ENCODE results near the gene ASCC3.
"Not testable (repeated sequence)": the region's sequence is repeated elsewhere in the genome, so short reads cannot be mapped to it uniquely, and the experiment has no call there.

ASCC3 gene

DNA sequence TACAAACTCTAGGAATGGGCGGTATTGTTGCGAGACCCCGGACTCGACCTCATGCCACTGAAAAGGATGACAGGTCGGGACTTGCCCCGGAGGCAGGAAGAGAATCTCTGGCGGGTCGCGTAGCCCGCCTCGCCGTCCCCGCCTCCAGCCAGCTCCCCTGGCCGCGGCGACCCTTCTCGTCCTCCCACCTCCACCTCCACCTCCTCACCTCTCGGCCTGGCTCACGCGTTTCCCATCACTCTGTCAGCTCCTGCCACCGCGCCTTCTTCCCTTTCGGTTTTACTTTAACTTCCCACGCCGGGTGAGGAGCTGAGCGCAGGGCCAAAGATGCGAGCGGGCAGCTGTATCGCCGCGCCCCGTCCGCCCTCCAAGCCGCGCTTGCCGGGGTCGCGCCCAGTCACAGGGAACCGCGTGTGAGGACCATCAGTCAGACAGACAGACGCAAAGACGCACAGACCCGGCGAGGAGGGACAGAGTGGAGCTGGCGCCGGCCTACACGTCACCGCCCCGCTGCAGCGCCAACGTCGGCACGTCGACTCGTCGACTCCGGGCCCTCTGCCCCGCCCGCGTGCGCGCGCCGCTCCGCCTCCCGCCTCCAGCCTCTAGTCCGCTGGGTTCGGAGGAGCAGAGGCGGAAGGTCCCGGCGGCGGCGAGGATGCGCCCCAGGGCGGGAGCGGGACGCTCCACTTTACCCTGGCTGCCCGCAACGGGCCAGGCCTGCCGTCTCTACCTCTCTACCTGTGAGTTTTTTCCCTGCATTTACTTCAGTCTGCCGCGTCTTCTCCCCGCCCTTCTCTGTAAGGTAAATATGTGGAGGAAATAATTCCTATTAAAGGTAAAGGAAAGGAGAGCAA lies at the start of gene ASCC3:
Gene ASCC3, minus strand, starts transcription at position 477 of the 854 bp plus-strand sequence. CDS start 13,332 bp downstream, outside the sequence.
- DNase-seq (ENCODE audit: low read depth) = peak; percentile 94

DNA sequence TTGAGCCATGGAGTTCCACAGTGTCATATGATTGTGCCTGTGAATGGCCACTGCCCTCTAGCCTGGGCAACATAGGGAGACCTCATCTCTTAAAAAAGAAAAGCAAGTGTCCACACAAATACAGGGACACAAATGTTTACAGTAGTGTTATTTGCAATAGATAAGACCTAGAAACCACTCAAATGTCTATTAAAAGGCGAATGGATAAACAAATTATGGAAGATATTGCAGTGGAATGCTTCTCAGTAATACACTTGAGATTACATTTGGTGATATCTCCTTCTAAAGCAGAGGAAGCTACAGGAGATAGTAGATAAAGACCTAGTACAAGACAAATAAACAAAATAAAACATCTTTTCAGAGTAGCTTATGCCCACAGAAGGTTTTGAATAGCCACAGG lies 44.6 kb upstream of the ASCC3 start:
- no peak for DNase-seq (ENCODE audit: low read depth)

DNA sequence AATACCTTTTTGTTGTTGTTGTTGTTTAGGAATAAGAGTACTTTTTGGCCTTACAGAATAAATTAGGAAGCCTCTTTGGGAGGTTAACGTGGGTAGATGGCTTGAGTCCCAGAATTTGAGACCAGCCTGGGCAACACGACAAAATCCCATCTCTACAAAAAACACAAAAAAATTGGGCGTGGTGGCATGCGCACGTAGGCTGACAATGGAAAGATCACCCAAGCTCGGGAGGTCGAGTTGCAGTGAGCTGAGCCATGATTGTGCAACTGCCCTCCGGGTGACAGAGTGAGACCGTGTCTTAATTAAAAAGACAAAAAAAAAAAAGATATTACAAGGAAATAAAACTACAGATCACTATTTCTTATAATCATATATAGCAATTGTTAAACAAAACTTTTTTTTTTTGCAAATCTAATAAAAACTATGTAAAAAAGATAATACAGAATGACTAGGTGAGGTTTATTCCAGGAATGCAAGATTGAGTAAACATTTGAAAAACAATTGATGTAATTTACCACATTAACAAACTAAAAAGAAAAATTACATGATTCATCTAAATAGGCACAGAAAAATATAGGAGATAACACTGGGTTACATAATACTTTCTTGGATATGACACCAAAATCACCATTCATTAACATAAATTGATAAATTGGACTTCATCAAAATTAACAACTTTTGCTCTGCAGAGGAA lies 43.6 kb upstream of the ASCC3 start:
- no peak for DNase-seq (ENCODE audit: low read depth)

DNA sequence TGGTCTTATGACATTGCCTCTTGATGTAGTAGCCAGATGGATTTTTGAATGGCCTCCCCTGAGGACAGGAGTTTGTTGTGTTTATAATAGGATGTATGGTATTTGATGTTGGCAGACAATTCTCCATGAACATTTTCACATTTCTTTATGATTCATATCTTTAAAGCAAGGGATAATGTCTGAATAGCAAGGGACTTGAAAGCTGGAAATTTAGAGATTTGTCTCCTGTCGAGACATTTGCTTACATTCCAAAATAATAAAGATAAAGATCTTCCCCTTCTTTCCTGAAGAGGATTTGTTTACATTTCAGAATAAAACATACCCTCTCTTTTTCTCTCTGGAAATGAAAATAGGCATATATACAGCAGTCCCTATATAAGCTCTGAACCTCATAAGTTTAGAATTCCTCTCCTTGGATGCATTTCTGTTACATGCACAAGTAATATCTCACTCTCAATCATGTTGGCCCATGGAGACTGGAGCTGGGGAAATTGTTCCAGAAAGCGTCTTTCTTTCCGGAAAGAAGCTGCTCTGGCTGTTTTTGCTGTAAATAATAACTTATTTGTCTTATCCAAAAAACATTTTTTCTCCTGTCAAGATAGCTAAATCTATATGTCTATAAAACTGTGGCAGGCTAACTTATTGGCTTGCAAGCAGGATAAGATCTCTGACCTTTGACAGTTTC lies 42.5 kb upstream of the ASCC3 start:
- no peak for DNase-seq (ENCODE audit: low read depth)

DNA sequence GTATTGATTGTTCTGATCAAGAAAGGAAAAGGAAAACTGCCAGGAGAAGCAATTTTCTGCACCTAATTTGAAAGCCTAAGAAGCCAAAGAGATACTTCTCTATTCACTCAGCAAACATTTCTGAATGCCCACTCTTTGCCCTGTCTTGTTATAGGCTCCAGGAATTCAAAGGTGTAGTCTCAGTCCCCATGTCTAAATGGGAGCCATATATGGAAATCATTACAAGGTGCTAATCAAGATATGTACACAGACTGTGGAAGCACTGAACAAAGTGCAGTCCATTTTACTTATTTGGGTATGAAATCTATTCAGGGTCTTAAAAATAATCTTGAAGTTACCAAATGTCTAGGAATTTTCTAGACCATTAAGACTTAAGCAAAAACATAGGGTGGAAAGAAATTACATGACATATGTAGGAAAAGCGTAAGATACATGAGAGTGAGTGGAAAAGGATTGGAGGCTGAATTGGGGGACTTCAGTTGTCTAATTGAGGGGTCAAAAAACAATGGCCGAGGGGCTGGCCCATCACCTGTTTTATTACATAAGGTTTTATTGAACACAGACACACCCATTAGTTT lies 39.0 kb upstream of the ASCC3 start:
- no peak for DNase-seq (ENCODE audit: low read depth)

- no peak for DNase-seq (ENCODE audit: low read depth)
Measured at GRCh38 chr6:100918152-100918551, 37.0 kb upstream of the ASCC3 start.

DNA sequence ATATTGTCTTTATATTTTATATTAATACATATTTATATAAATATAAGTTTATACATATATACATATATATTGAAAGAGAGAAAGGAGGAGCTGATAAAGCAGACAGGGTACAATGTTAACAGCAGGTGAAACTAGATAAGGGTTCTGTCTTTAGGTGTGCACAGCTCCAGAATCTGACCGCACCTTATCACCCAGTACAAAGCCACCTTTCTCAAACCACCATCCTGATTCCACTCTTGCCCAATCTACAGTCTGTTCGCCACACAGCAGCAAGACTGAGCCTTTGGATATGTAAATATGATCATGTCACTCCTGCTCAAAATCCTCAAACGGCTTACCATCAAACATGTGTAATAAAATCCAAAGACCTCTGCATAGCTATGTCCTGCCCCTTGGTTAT lies 34.7 kb upstream of the ASCC3 start:
- DNase-seq (ENCODE audit: low read depth) = no peak

DNA sequence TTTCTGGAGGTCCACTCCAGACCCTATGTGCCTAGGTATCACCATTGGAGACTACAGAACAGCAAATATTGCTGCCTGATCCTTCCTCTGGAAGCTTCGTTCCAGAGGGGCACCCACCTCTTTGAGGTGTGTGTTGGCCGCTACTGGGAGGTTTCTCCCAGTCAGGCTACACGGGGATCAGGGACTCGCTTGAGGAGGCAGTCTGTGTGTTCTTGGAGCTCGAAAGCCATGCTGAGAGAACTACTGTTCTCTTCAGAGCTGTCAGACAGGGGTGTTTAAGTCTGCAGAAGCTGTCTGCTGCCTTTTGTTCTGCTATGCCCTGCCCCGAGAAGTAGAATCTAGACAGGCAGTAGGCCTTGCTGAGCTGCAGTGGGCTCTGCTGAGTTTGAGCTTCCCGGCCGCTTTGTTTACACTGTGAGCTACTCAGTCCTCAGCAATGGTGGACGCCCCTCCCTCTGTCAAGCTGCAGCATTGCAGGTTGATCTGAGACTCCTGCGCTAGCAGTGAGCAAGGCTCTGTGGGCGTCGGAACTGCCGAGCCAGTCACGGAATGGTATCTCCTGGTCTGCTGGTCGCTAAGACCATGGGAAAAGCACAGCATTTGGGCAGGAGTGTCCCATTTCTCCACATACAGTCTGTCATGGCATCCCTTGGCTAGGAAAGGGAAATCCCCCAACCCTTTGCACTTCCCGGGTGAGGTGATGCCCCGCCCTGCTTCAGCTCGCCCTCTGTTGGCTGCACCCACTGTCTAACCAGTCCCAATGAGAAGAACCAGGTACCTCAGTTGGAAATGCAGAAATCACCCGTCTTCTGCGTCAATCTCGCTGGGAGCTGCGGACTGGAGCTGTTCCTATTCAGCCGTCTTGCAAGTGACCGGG lies 32.5 kb upstream of the ASCC3 start:
- no peak for DNase-seq (ENCODE audit: low read depth)

GRCh38 chr6:100906325-100906724 lies 25.2 kb upstream of the ASCC3 start:
- DNase-seq (ENCODE audit: low read depth) = peak; percentile 1

GRCh38 chr6:100905067-100905466 lies 23.9 kb upstream of the ASCC3 start:
- no peak for DNase-seq (ENCODE audit: low read depth)

GRCh38 chr6:100904316-100904715 lies 23.2 kb upstream of the ASCC3 start:
- DNase-seq (ENCODE audit: low read depth) = no peak

DNA sequence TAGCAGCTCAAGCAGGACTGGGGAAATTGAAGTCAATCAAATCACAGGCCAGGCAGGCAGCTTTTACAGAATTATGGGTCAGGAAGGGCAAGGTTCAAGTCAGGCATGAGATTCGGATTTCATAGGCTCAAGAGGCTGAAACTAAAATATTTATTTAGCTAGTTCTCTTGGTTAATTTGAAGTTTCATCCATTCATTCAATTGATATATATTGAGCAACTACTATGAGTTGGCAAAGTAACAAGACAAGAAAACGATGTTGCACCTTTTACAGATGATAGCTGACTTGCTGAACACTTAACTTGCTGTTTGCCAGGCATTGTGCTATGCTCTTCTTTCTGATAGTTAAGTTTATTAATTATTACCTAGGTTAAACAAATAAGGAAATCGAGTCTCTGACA lies 20.5 kb upstream of the ASCC3 start:
- DNase-seq (ENCODE audit: low read depth) = no peak

DNA sequence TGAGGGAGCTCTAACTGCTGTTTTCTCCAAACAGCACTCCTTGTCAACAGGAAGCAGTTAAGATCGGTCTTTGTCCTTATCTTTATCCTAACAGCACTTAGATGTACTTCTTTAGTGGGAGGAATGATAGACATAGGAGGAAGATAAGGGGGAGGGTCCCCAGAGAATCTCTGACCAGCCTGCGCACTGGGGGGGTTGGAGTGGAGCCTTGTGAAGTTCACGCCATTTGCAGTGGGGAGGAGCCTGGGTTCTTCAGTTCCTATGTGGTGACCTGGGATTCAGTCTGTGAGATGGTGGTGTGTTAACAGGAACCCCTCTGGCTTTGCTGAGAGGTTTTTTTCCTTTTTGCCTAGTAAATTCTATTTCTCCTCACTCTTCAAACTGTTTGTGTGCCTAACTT lies 18.1 kb upstream of the ASCC3 start:
- DNase-seq (ENCODE audit: low read depth) = no peak

- no peak for DNase-seq (ENCODE audit: low read depth)
Measured at GRCh38 chr6:100897671-100898070, 16.5 kb upstream of the ASCC3 start.

DNA sequence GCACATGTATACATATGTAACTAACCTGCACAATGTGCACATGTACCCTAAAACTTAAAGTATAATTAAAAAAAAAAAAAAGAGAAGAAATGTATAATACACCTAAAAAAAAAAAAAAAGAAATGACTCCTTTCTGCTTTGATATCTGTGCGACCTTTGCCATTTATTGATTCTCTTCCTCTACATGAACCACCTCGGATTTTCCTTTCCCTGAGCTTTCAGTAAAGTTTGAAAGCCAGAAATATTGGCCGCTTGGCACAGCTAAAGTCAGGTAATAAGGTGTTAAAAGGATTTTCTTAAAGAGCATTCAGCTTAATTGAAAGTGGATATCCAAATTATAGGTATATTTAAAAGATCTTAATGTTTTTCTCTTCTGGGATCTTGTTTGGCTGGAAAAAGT lies 12.6 kb upstream of the ASCC3 start:
- DNase-seq (ENCODE audit: low read depth) = no peak

- no peak for DNase-seq (ENCODE audit: low read depth)
Measured at GRCh38 chr6:100892693-100893092, 11.6 kb upstream of the ASCC3 start.

DNA sequence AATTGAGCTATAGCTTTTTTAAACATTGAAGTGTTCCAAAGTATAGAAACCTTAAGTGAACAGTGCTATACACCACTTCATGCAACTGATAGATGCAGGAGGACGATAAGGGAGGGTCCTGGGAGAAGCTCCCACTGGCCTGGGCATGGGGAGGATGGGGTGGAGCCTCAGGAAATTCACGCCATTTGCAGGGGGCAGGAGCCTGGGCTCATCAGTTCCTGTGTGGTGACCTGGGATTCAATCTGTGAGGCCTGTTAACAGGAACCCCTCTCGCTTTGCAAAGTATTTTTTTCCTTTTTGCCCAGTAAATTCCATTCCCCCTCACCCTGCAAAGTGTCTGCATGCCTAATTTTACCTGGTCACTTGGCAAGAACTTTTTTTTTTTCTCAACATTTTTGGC lies 11.0 kb upstream of the ASCC3 start:
- no peak for DNase-seq (ENCODE audit: low read depth)

DNA sequence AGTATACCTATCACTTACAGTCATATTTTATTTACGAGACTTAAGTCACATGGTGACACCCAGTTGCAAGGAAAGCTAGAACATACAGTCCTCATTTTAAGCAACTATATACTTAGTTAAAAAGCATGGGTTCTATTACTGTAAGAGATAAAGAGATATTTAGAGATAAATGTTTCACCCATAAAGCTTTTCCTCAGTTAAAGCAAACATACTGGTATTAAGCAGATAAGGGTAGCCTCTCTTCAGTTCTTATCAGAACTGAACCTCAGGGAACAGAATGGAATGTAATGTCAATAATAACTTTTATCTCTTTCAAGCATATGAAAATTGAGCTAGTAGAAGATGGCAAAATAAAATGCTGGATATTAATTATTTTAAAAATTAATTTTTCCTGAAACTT lies 9.9 kb upstream of the ASCC3 start:
- no peak for DNase-seq (ENCODE audit: low read depth)

DNA sequence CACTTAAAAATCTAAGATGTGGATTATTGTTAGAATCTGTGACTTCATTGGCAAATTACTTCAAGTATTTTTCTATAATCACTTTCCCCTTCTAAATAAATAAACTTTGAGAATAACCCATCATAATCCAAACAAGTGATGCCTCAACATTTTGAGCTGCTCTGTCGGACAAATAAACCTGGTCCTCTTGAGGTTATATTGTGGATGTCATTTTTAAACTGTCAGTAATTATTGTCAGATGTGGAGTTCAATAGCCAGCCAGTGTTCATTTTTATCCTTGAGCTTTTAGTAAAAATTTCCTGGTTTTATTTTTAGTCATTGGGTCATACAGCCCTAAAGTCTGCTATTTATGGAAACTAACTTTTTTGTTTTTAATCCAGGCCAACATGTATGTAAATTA lies 9.5 kb upstream of the ASCC3 start:
- not testable (repeated sequence) for DNase-seq (ENCODE audit: low read depth)

- DNase-seq (ENCODE audit: low read depth) = no peak
Measured at GRCh38 chr6:100889351-100889750, 8.2 kb upstream of the ASCC3 start.

DNA sequence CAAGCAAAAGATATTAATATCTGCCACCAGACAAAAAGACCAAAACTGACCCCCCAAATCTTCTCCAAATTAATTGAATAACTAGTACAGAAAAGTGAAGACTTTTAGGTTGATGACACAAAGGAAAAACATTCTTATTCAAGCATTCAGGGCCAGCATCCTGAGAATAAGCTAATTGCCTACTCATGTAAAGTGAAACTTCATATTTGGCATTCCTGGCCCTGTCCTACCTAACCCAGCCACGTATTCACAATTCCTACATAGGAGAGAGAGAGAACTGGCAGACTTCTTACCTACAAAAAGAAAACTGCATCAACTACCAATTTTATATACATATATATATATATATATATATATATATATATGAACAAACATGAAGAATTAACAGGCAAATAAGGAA lies 4.9 kb upstream of the ASCC3 start:
- DNase-seq (ENCODE audit: low read depth) = peak; percentile 47

- no peak for DNase-seq (ENCODE audit: low read depth)
Measured at GRCh38 chr6:100883347-100883746, 2.2 kb upstream of the ASCC3 start.
